ENCODE data around the gene SLC7A4.
A peak's percentile ranks its signal among the peaks of the same experiment; 100 is the strongest.

The SLC7A4 gene

DNA sequence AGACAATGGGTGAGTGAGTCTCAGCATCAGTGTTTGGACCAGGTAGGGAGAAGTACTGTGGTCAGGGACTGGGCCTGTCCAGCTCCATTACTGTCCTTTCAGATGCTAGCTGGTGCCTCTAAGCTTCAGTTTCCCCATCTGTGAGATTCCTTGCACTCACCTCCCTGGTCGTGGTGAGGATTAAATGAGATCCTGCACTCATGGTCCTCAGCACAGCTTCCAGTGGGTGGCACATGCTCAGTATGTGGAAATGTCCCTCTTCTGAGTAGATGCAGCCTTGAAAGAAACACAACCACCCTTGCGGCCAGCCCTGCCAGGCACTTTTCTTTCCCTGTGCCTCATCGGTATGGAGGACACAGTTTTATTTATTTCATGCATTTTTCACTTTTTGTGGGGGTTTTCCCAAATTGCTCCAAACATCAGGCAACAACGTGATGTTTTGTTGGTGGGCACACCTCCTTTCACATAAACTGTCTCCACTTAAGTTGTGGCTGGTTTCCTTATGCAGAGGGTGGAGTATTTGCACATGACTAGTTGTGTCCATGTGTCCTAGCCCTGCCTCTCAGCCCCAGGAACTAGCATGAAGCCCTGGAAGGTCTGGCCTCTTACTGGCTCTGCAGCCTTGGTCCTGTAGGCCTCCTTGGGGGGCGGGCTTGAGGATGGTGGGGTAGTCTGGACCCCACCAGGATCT, 49.1 kb downstream of the SLC7A4 start:
- no peak for DNase-seq (ENCODE audit: low spot score)

DNA sequence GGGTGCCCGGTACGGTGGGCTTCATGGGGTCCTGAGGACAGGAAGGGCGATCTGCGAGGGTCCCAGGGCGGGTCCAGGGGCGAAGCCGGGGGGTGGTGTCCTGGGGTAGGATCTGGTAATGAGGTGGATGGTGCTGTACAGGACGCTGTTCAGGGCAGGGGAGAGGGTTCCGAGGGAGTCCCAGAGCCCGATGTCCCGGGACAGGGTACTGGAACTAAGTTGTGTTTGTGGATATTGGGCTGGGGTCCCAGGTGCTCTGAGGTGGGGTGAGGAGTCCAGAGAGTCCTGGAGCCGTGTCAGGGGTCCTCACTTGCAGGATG, 49.8 kb downstream of the SLC7A4 start:
- no peak for DNase-seq (ENCODE audit: low spot score)

DNA sequence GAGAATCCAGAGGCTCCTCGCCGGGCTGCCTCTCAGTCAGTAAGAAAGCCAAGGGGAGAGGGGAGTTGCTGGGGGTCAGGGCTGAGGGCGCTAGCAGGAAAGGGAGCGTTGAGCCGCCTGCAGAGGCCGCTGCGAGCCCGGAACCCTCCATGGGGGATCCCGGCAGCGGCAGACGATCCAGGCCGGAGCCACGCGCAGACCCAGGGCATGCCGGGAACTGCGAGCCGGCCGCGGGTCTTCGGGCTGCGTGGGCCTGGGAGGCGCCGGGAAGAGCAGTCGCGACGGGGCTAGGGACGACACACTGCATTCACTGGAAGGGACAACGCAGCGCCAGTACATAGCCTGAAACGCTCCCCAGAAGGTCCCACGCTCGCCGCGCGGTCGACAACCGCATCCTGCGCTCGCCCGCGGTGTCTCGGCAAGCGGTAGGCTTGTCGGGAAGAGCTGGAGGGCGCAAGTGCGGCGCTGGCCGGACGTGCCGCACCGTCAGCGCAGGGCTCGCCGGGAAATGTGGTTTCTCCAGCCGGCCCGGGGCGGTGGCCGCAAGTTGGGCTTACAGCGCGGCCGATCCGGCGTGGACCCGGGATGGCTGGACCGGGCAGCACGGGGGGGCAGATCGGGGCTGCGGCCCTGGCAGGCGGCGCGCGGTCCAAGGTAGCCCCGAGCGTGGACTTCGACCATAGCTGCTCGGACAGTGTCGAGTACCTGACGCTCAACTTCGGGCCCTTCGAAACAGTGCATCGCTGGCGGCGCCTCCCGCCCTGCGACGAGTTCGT, 50.4 kb downstream of the SLC7A4 start, which contains the start of gene LZTR1:
LZTR1 (plus strand) TSS at position 511 of the 776 bp plus-strand sequence; CDS start at position 586, 75 bp downstream.
- DNase-seq (ENCODE audit: low spot score): peak; percentile 67

DNA sequence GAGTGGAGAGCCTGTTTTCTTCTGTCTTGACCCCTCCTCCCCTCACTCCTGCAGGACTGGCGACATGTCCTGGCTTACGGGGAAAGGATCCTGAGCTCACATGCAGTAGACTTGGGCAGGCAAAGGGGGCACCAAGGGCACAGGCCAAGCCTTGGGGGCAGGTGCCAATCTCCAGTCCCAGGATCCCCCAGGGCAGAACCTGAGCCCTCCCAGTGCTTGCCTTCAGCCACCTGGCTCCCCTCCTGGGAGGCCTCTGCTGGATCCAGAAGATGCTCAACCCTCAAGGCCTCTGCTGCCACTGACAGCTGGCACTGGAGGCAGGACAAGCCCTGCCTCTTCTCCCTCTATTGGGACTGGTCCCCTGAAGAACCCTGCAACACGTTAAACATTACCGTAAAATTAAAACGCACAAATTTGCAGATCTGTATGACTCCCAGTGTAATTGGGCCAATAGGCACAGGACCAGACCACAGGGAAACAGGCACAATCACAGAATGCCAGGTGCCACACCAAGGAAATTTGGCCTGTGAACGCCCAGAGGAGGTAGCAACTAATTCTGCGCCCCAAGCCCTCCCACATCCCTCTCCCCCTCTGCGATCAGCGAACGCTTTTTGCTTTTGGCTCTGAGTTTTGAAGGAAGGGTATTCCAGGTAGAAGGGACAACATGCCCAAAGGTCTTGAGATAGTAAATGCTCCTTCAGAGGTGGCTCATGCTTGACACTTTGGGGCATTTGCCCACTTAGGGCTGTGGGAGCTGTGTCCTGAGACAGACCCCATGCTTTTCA, 51.2 kb downstream of the SLC7A4 start:
- DNase-seq (ENCODE audit: low spot score): no peak

DNA sequence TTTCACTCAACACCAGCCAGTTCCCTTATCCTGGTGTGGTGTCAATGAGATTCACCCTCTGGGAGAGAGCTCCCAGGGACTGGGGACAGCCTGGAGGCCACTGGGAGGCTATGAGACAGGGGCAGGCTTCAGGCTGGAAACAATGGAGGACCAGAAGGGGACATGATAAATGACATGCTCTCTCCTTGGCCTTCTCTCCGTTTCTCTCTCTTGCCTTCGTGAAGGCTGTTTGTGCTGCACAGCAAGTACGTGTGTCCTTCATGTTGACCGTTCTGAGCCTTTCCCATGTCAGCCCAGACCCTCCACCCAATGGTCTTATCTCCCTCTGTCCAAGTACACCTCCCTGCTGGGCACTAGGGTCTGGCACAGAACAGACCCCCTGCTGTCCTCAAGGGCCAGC, 51.8 kb downstream of the SLC7A4 start:
- DNase-seq (ENCODE audit: low spot score): no peak

DNA sequence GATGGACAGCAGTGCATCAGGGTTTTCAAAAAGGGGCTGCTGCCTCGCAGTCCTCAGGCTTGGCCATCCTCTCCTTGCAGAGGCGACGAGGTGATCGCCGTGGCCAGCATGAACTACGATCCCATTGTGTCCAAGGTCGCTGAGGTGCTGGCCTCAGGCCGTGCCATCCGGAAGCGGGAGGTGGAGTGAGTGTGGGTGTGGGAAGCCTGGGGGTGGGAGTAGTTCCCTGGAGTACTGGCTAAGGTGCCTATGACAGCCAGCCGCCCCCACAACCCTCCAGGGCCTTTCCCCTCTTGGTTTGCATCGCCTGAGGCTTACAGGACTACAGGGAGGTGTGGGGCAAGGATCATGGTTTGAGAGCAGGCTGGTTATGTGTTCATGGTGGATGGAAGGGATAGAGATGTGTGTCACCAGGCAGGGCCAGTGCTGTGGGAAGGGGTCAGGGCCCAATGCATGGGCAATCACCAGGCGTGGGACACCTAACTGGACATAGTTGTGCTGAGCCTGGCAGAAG, 52.4 kb downstream of the SLC7A4 start:
- no peak for DNase-seq (ENCODE audit: low spot score)

DNA sequence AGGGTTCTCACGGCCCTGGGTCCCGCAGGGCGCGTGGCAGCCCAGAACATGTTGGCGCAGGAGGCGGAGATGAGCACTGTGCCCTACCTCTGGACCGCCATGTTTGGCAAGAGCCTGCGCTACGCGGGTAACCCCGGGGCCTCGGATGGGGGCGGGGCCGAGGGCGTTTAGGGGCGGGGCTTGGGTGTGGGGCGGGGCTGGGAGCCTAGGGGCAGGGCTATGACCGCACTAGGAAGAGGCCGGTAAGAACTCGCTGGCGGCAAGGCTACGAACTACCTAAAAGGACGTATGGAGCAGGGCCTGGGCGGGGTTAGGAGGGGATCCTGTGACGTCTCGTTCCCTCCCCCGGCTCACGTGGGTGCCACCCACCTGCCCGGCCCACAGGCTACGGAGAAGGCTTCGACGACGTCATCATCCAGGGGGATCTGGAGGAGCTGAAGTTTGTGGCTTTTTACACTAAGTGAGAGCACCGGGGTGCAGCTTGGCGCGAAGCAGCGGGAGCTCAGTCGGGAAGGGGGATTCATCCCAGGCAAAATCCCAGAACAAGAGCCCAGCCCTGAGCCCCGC, 53.0 kb downstream of the SLC7A4 start:
- DNase-seq (ENCODE audit: low spot score): peak; percentile 33

Data from CD4-positive, alpha-beta T cell treated with Interleukin-15 for 4 hours (primary cell).